K562 (cell line): Measurements from ENCODE around the gene NLRP10. TPM values are rescaled to one million over a fixed set of nuclear protein-coding genes. Genes with fewer than 3 reads are reported as not detected.

ENCODE experiments used
- ATAC-seq: fragments of 200-7000 bp; cut with Tn5 transposase; 3 replicates; pipeline ENCODE4 v1.9.1; 2020; ENCODE audit warnings: moderate library complexity
- BruUV-seq: library from RNA; stranded (reverse); fragments of 400-500 nt; replicated peaks from 2 replicates; lab custom pipeline; 2021; lab: Mats Ljungman, UMichigan
- CTCF ChIA-PET: fragments of 300-600 bp; formaldehyde crosslinking; extraction: SDS; loops from one replicate; lab custom pipeline; 2021; ENCODE audit warnings: low intra/inter-chr PET ratio; lab: Yijun Ruan, JAX
- POLR2A ChIA-PET: fragments of 300-600, 350-650 bp; sonication (Branson Sonifier 250); formaldehyde crosslinking; extraction: SDS; loops from one replicate; lab custom pipeline; 2021; ENCODE audit warnings: antibody characterized with exemption, inconsistent platforms; lab: Yijun Ruan, JAX
- DNase-seq, 4 experiments: peaks; one replicate each; pipeline versions ENCODE4 v3.0.0 to v3.0.0-alpha.2; 2011 to 2018; ENCODE audit warnings: low spot score in 3 of 4, mixed read lengths in 3 of 4; ENCODE audit errors: extremely low read depth in 1 of 4
- FAIRE-seq: peaks from 2 replicates; lab custom pipeline; 2011; peaks lifted over from hg19 to GRCh38; lab: Jason Lieb, UNC
- H2AFZ ChIP-seq: 2 replicates; pipeline ENCODE4 v1.6.0; 2011; ENCODE audit warnings: low read depth, low read length, control low read depth, inconsistent platforms
- H3K27ac ChIP-seq: fragments of 200-600 bp; 3 replicates; pipeline ENCODE4 v1.8.0; 2011; ENCODE audit warnings: low read depth, mild to moderate bottlenecking, control low read depth, inconsistent platforms, low read length, moderate library complexity, mixed read lengths; ENCODE audit errors: extremely low read depth
- H3K27me3 ChIP-seq, 2 experiments: fragments of 300-600 bp in 1 of 2; 2 replicates in 1 of 2; 3 replicates in 1 of 2; pipeline versions ENCODE4 v1.6.0 to v1.8.0; 2011; ENCODE audit warnings: inconsistent platforms in 2 of 2, low read length in 2 of 2, mild to moderate bottlenecking in 1 of 2, mixed read lengths in 1 of 2, moderate library complexity in 1 of 2; ENCODE audit not compliant: control insufficient read depth in 2 of 2, insufficient read depth in 2 of 2
- H3K36me3 ChIP-seq: fragments of 300-600 bp; 3 replicates; pipeline ENCODE4 v1.8.0; 2011; ENCODE audit warnings: mild to moderate bottlenecking, low read length, inconsistent platforms; ENCODE audit not compliant: control insufficient read depth, insufficient read depth
- H3K4me1 ChIP-seq, 2 experiments: fragments of 200-600 bp in 1 of 2; replicated peaks in 1 of 2; 2 replicates in 1 of 2; 3 replicates in 1 of 2; pipeline versions ENCODE4 v1.5.1 to v1.8.0; 2011; ENCODE audit warnings: inconsistent platforms in 2 of 2, low read length in 2 of 2, mild to moderate bottlenecking in 1 of 2, mixed read lengths in 1 of 2, moderate library complexity in 1 of 2; ENCODE audit not compliant: control insufficient read depth in 2 of 2, insufficient read depth in 2 of 2
- H3K4me2 ChIP-seq: 2 replicates; pipeline ENCODE4 v1.6.1; 2011; ENCODE audit warnings: low read length, control low read depth, inconsistent platforms, mixed read lengths; ENCODE audit not compliant: insufficient read depth
- H3K4me3 ChIP-seq: fragments of 200-600 bp; sonication (generic), shearing (Covaris generic); 2 replicates; pipeline ENCODE4 v1.5.1; 2016; ENCODE audit warnings: control low read depth, inconsistent platforms
- H3K79me2 ChIP-seq: fragments of 200-600 bp; 3 replicates; pipeline ENCODE4 v1.8.0; 2011; ENCODE audit warnings: low read length, inconsistent platforms; ENCODE audit not compliant: control insufficient read depth, insufficient read depth
- H3K9ac ChIP-seq, 2 experiments: 2 replicates each; pipeline versions ENCODE4 v1.6.0 to v1.6.1; 2011; ENCODE audit warnings: low read depth in 2 of 2, low read length in 2 of 2, control low read depth in 1 of 2, inconsistent platforms in 1 of 2, mild to moderate bottlenecking in 1 of 2, mixed read lengths in 1 of 2; ENCODE audit not compliant: insufficient read depth in 1 of 2
- H3K9me1 ChIP-seq: one replicate; pipeline ENCODE4 v1.6.0; 2011; ENCODE audit warnings: inconsistent platforms, mild to moderate bottlenecking, low read length, moderate library complexity; ENCODE audit not compliant: control insufficient read depth, insufficient read depth
- H3K9me3 ChIP-seq: replicated peaks from 2 replicates; pipeline ENCODE4 v1.5.1; 2011; ENCODE audit warnings: low read depth, low read length, inconsistent platforms; ENCODE audit not compliant: control insufficient read depth, insufficient read depth
- H4K20me1 ChIP-seq: replicated peaks from 2 replicates; pipeline ENCODE4 v1.6.1; 2011; ENCODE audit warnings: low read length, inconsistent platforms, mixed read lengths; ENCODE audit not compliant: control insufficient read depth, insufficient read depth
- BRCA1 ChIP-seq, 2 experiments: fragments of 450-650 bp in 1 of 2; sonication (generic) in 1 of 2; formaldehyde crosslinking in 1 of 2; IDR thresholded peaks; 2 replicates each; pipeline versions ENCODE4 v1.5.0 to v1.6.1; 2017 to 2020; ENCODE audit warnings: mild to moderate bottlenecking in 1 of 2, missing genetic modification reagents in 1 of 2
- HCFC1 ChIP-seq: IDR thresholded peaks from 2 replicates; pipeline ENCODE4 v1.6.1; 2012; ENCODE audit warnings: low read depth, low read length, improper control_type of control experiment
- ILK ChIP-seq: fragments of 450-650 bp; IDR thresholded peaks from 2 replicates; pipeline ENCODE4 v1.6.1; 2016; ENCODE audit warnings: missing genetic modification characterization, low read depth, mild to moderate bottlenecking, missing compliant biosample characterization, moderate library complexity, borderline replicate concordance
- MCM3 ChIP-seq: fragments of 450-650 bp; IDR thresholded peaks from 2 replicates; pipeline ENCODE4 v1.6.1; 2016
- NFXL1 ChIP-seq: fragments of 450-650 bp; formaldehyde crosslinking; IDR thresholded peaks from 2 replicates; pipeline ENCODE4 v1.4.0; 2021; ENCODE audit warnings: mild to moderate bottlenecking
- PHTF2 ChIP-seq: fragments of 250-450 bp; sonication (Bioruptor Pico); IDR thresholded peaks from 2 replicates; pipeline ENCODE4 v1.5.0; 2021; ENCODE audit warnings: mild to moderate bottlenecking
- WGBS: fragments of 100-300 bp; shearing (Covaris generic); methylation state at CpG from one replicate; pipeline ENCODE4 v1.1.6; 2016; ENCODE audit warnings: low coverage, mixed read lengths; ENCODE audit not compliant: insufficient coverage; ENCODE audit errors: missing lambda C conversion rate; 5-methylcytosine and 5-hydroxymethylcytosine counted together
- in situ Hi-C: fragments of 300-500 bp; cut with MboI; formaldehyde crosslinking; loops from 4 replicates; pipeline ENCODE4 v1.15.0; 2018; ENCODE audit warnings: inconsistent platforms, mixed read lengths
- intact Hi-C: fragments of 100-400 bp; cut with micrococcal nuclease; formaldehyde crosslinking; loops from 2 replicates; pipeline ENCODE4 v1.14.2; 2022
- polyA plus RNA-seq, 8 experiments: library from polyadenylated mRNA; depleted of rRNA in 4 of 8; stranded (reverse) in 5 of 8; unstranded in 3 of 8; fragments of >200 nt; fragmentation: Nextera tagmentation in 2 of 8; fragmentation: Illumina TruSeq in 1 of 8; extraction: Ambion mirVana in 2 of 8; extraction: Trizol in 1 of 8; gene quantifications; 2 replicates each; pipeline versions ENCODE4 v1.2.1 to v1.2.3, GENCODE V29; 2011 to 2014; ENCODE audit warnings: inconsistent platforms in 1 of 8, missing spikeins in 1 of 8
- total RNA-seq, 7 experiments: library from RNA; depleted of rRNA in 6 of 7; stranded (reverse); fragments of >200 nt in 6 of 7; fragmentation: Illumina TruSeq in 2 of 7; extraction: Trizol in 2 of 7; gene quantifications; 2 replicates each; pipeline versions ENCODE4 v1.2.1 to v1.2.3, GENCODE V29; 2011 to 2021; ENCODE audit warnings: low replicate concordance in 1 of 7

Gene NLRP10
- total and polyA plus RNA-seq, 9 of the 15 experiments (the other 6 are each of a cell fraction or from before 2014, with no cell fraction given), result 0.04 to 0.14 (median 0.09) TPM; not detected in 6

- Histone ChIP-seq H4K20me1 (no peaks in the 10 kb centered on the region; the same call in 1 of the 2 replicates), H3K9me3 (no peaks in the 10 kb centered on the region), H3K9me1 (no peaks in the 10 kb centered on the region), H3K27me3 (no peaks in the 10 kb centered on the region), H2AFZ (no peak overlapping the region), H3K27ac (no peak overlapping the region), H3K9ac (no peak overlapping the region), H3K4me3 (no peak overlapping the region), H3K79me2 (peaks cover 9% of the 10 kb centered on the region), H3K4me2 (no peak overlapping the region), H3K36me3 (peaks cover 83% of the 10 kb centered on the region), H3K4me1 (no peaks in the 10 kb centered on the region)
- intact Hi-C loops, result no loop called here
- no peak for FAIRE-seq
- in situ Hi-C loops, result no loop called here
- ChIA-PET CTCF (no interaction called here), POLR2A (no interaction called here)
- 74% methylated on average over 6 of the region's 6 CpGs for WGBS
- no peak for DNase-seq
- ATAC-seq, result no peak
- no TSS peak for BruUV-seq
- no peak for TF ChIP-seq PHTF2
- no peak for TF ChIP-seq HCFC1
- TF ChIP-seq NFXL1 (CRISPR knock-in tag), result no peak
- TF ChIP-seq BRCA1 (IDR thresholded peaks at IDR 0.05), result no peak
- TF ChIP-seq BRCA1 (CRISPR knock-in tag; IDR thresholded peaks at IDR 0.05), result no peak
- TF ChIP-seq ILK (tag), result no peak
- TF ChIP-seq MCM3, result no peak
Observed at GRCh38 chr11:7994581-7995278, 29.5 kb upstream of the NLRP10 start.
